ENCODE results near the gene EIPR1.

Gene EIPR1

DNA sequence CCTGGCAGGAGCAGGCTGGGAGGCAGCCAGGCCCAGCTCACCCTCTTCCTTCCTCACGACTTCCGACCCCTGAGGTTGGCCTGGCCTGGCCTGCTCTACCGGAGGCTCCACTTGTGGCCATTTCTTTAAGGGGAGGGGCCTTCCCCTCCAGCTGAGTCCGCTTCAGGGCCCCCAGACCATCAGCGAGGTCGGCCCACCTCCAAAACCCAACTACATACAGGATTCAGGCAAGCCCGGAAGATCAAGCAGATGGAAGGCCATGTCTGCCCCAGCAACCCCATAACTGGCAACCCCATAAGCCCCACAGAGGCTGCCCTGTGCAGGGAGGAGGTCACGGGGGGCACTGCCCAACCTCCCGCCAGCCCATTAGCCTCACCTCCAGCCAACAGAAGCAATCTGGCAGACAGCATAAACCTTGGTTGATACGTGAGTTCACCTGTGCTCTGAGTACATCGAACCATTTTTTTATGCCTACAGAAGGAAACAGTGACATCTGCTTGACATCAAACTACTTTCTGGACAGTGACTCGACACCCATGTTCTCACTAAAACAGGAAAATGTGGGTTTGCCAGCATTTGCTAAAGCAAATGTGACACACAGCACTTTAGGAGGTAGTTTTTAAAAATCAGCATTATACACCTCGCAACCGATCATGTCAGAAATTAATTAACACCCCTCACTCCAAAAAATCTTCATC, 98.9 kb downstream of the EIPR1 start:
- Histone ChIP-seq H3K9me3 (ENCODE audit: control insufficient read depth, insufficient read depth, low read depth, low read length) (0 out of 2 replicates have a peak, but pooled peaks cover 5% of the 10 kb centered on the region), H3K36me3 (ENCODE audit: control insufficient read depth, insufficient read depth, low read length) (0 out of 2 replicates have a peak, but pooled peaks cover 2% of the 10 kb centered on the region), H3K4me3 (ENCODE audit: low read depth, low read length) (no peak overlapping the region), H3K4me1 (ENCODE audit: control insufficient read depth, insufficient read depth, low read length) (no peaks in the 10 kb centered on the region), H3K9ac (ENCODE audit: low read length) (no peak overlapping the region), H3K27ac (ENCODE audit: low read depth, low read length) (no peak overlapping the region), H3K27me3 (ENCODE audit: control insufficient read depth, insufficient read depth, low read length) (no peaks in the 10 kb centered on the region)

GRCh38 chr2:3277748-3278520, 99.7 kb downstream of the EIPR1 start:
- Histone ChIP-seq H3K36me3 (ENCODE audit: control insufficient read depth, insufficient read depth, low read length) (0 out of 2 replicates have a peak, but pooled peaks cover 2% of the 10 kb centered on the region), H3K9ac (ENCODE audit: low read length) (no peak overlapping the region), H3K27me3 (ENCODE audit: control insufficient read depth, insufficient read depth, low read length) (no peaks in the 10 kb centered on the region), H3K4me1 (ENCODE audit: control insufficient read depth, insufficient read depth, low read length) (no peaks in the 10 kb centered on the region), H3K27ac (ENCODE audit: low read depth, low read length) (no peak overlapping the region), H3K9me3 (ENCODE audit: control insufficient read depth, insufficient read depth, low read depth, low read length) (peaks cover 5% of the 10 kb centered on the region; the same call in 1 of the 2 replicates), H3K4me3 (ENCODE audit: low read depth, low read length) (no peak overlapping the region)

DNA sequence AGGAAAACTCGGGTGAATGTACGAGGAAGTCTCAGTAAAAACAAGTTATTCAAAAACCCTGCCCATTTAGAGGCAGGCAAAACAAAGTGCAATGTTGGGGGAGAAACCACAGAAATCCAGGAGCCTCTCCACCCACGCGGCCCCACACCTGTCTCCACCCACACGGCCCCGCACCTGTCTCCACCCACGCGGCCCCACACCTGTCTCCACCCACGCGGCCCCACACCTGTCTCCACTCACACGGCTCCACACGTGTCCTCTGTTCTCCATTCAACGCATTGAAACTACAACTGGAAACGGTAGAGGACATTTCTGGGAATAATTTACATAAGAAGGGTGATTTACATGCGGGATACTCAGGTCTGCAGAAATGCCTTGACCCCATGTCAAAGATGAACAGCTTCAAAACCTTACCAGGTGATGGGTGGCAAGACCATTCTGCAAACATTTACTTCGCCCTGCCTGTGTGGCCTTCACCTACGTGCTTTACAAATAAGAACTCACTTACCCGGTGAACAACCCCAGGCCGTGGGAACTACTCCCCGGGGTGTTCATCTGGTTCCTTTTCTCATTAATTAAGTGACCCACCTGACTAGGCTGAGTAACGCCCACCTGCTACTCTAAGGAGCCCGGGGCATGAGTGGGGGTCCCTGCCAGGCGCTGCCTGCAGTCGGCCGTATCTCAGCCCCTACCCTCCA, 100.4 kb downstream of the EIPR1 start:
- H3K4me3 ChIP-seq (ENCODE audit: low read depth, low read length) = no peak overlapping the region
- H3K9ac ChIP-seq (ENCODE audit: low read length) = no peak overlapping the region
- no peaks in the 10 kb centered on the region for H3K4me1 ChIP-seq (ENCODE audit: control insufficient read depth, insufficient read depth, low read length)
- 0 out of 2 replicates have a peak, but pooled peaks cover 2% of the 10 kb centered on the region for H3K36me3 ChIP-seq (ENCODE audit: control insufficient read depth, insufficient read depth, low read length)
- no peak overlapping the region for H3K27ac ChIP-seq (ENCODE audit: low read depth, low read length)
- no peaks in the 10 kb centered on the region for H3K27me3 ChIP-seq (ENCODE audit: control insufficient read depth, insufficient read depth, low read length)
- peaks cover 12% of the 10 kb centered on the region; the same call in 1 of the 2 replicates for H3K9me3 ChIP-seq (ENCODE audit: control insufficient read depth, insufficient read depth, low read depth, low read length)

GRCh38 chr2:3272761-3273160, 104.9 kb downstream of the EIPR1 start:
- H3K4me1 ChIP-seq (ENCODE audit: control insufficient read depth, insufficient read depth, low read length) = no peaks in the 10 kb centered on the region
- no peaks in the 10 kb centered on the region for H3K36me3 ChIP-seq (ENCODE audit: control insufficient read depth, insufficient read depth, low read length)
- peaks cover 19% of the 10 kb centered on the region; the same call in 1 of the 2 replicates for H3K9me3 ChIP-seq (ENCODE audit: control insufficient read depth, insufficient read depth, low read depth, low read length)
- H3K27ac ChIP-seq (ENCODE audit: low read depth, low read length) = no peak overlapping the region
- no peak overlapping the region for H3K9ac ChIP-seq (ENCODE audit: low read length)
- H3K27me3 ChIP-seq (ENCODE audit: control insufficient read depth, insufficient read depth, low read length) = no peaks in the 10 kb centered on the region
- no peak overlapping the region for H3K4me3 ChIP-seq (ENCODE audit: low read depth, low read length)

GRCh38 chr2:3270095-3270478, 107.5 kb downstream of the EIPR1 start:
- H3K4me3 ChIP-seq (ENCODE audit: low read depth, low read length) = no peak overlapping the region
- peaks cover 18% of the 10 kb centered on the region for H3K4me1 ChIP-seq (ENCODE audit: control insufficient read depth, insufficient read depth, low read length)
- peaks cover 18% of the 10 kb centered on the region; the same call in 1 of the 2 replicates for H3K9me3 ChIP-seq (ENCODE audit: control insufficient read depth, insufficient read depth, low read depth, low read length)
- no peak overlapping the region for H3K27ac ChIP-seq (ENCODE audit: low read depth, low read length)
- H3K36me3 ChIP-seq (ENCODE audit: control insufficient read depth, insufficient read depth, low read length) = no peaks in the 10 kb centered on the region
- H3K27me3 ChIP-seq (ENCODE audit: control insufficient read depth, insufficient read depth, low read length) = no peaks in the 10 kb centered on the region
- no peak overlapping the region for H3K9ac ChIP-seq (ENCODE audit: low read length)

GRCh38 chr2:3269425-3270094, 108.1 kb downstream of the EIPR1 start:
- Histone ChIP-seq H3K36me3 (ENCODE audit: control insufficient read depth, insufficient read depth, low read length) (no peaks in the 10 kb centered on the region), H3K9me3 (ENCODE audit: control insufficient read depth, insufficient read depth, low read depth, low read length) (peaks cover 15% of the 10 kb centered on the region; the same call in 1 of the 2 replicates)

GRCh38 chr2:3268705-3269029, 109.0 kb downstream of the EIPR1 start:
- peaks cover 15% of the 10 kb centered on the region; the same call in 1 of the 2 replicates for H3K9me3 ChIP-seq (ENCODE audit: control insufficient read depth, insufficient read depth, low read depth, low read length)
- peaks cover 19% of the 10 kb centered on the region for H3K4me1 ChIP-seq (ENCODE audit: control insufficient read depth, insufficient read depth, low read length)
- no peak overlapping the region for H3K27ac ChIP-seq (ENCODE audit: low read depth, low read length)
- no peak overlapping the region for H3K4me3 ChIP-seq (ENCODE audit: low read depth, low read length)
- no peak overlapping the region for H3K9ac ChIP-seq (ENCODE audit: low read length)
- no peaks in the 10 kb centered on the region for H3K27me3 ChIP-seq (ENCODE audit: control insufficient read depth, insufficient read depth, low read length)
- no peaks in the 10 kb centered on the region for H3K36me3 ChIP-seq (ENCODE audit: control insufficient read depth, insufficient read depth, low read length)

More at GRCh38 chr2:3269425-3270094, 108.1 kb downstream of the EIPR1 start:
- no peaks in the 10 kb centered on the region for H3K27me3 ChIP-seq (ENCODE audit: control insufficient read depth, insufficient read depth, low read length)
- H3K4me1 ChIP-seq (ENCODE audit: control insufficient read depth, insufficient read depth, low read length) = peaks cover 19% of the 10 kb centered on the region
- no peak overlapping the region for H3K4me3 ChIP-seq (ENCODE audit: low read depth, low read length)
- no peak overlapping the region for H3K9ac ChIP-seq (ENCODE audit: low read length)
- no peak overlapping the region for H3K27ac ChIP-seq (ENCODE audit: low read depth, low read length)

DNA sequence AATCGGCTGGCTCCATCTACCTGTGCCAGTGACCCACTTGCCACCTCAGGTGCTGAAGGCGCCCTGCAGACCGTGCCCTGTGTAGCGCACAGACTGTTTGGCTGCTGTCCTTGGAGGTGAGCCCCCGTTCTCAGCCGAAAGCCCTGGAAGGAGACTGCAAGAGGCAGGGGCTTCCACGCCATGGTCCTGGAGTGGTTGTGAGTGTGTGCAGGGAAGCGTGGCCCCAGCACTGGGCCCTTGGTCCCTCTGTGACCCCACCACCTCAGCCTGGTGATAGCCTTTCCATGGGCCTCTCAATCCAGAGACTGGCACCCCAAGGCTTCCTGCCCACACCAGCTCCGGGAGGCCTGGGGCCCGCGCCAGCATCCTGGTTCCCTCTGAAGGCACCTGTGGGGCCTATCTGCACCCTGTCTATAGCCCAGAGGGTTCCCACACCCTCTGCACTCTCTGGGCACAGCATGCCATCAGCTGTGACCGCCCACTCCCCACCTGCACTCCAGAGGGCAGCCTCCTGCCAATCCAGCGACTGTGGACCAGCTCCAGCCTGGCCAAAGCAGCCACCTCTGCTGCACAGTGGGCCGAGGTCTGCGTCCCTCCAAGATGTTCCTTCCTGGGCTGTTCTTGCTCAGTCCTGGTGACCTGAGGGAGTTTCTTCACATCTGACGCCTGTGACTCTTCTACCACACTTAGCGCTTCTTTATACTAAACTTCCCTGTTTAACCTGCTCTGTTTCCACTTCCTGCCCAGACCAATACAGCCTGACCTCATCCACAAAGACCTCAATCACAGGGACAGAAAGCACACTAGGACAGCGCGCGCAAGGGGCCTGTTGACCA, 109.5 kb downstream of the EIPR1 start:
- peaks cover 15% of the 10 kb centered on the region; the same call in 1 of the 2 replicates for H3K9me3 ChIP-seq (ENCODE audit: control insufficient read depth, insufficient read depth, low read depth, low read length)
- no peaks in the 10 kb centered on the region for H3K27me3 ChIP-seq (ENCODE audit: control insufficient read depth, insufficient read depth, low read length)
- H3K4me3 ChIP-seq (ENCODE audit: low read depth, low read length) = no peak overlapping the region
- H3K27ac ChIP-seq (ENCODE audit: low read depth, low read length) = no peak overlapping the region
- peaks cover 19% of the 10 kb centered on the region for H3K4me1 ChIP-seq (ENCODE audit: control insufficient read depth, insufficient read depth, low read length)
- no peak overlapping the region for H3K9ac ChIP-seq (ENCODE audit: low read length)
- H3K36me3 ChIP-seq (ENCODE audit: control insufficient read depth, insufficient read depth, low read length) = no peaks in the 10 kb centered on the region

DNA sequence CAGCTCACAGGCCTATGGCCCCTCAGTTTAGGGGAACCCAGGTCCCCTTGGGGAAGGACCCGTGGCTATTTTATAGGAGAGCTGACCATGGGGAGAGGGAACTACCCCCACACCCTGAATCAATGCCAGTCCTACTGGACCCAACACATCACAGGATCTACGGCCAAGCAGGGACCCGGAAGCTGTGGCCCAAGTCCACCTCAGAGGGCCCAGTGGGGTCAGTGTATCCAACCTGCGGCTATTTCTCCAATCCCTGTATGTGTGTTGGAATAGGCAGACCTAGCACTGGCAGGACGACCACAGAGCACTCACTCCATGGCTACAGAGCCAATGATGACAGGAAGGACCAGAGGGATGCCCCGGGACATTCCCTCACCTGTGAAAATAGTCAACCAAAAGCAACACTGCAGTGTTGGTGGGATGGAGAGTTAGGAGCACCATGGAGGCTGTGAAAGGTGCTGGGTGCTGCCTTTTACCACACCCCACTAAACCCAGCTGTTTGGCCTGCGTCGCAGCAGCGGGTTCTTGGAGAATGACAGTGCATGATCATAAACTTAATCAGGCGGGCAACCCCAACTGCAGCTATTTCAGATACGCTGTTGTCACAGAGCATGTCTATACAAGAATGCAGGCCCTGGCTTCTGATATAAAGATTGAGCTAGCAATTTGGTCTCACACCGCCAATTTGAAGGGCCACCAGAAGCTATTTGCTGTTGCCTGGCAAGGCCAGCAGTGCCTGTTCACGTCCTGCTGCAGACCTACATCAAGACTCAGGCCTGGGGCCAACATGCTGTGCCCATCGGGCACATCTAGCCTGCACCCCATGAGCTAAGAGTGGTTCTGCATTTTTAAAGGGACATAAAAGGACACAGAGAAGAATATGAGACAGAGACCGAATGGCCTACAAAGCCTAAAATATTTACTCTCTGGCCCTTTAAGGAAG, 110.4 kb downstream of the EIPR1 start:
- H3K9ac ChIP-seq (ENCODE audit: low read length) = no peak overlapping the region
- no peaks in the 10 kb centered on the region for H3K36me3 ChIP-seq (ENCODE audit: control insufficient read depth, insufficient read depth, low read length)

More for the DNA sequence above, 110.4 kb downstream of the EIPR1 start:
- H3K27ac ChIP-seq (ENCODE audit: low read depth, low read length) = no peak overlapping the region
- 0 out of 2 replicates have a peak, but pooled peaks cover 8% of the 10 kb centered on the region for H3K9me3 ChIP-seq (ENCODE audit: control insufficient read depth, insufficient read depth, low read depth, low read length)
- no peak overlapping the region for H3K4me3 ChIP-seq (ENCODE audit: low read depth, low read length)
- H3K4me1 ChIP-seq (ENCODE audit: control insufficient read depth, insufficient read depth, low read length) = peaks cover 19% of the 10 kb centered on the region
- no peaks in the 10 kb centered on the region for H3K27me3 ChIP-seq (ENCODE audit: control insufficient read depth, insufficient read depth, low read length)
